ENCODE data around the gene FAXDC2. TPM values are rescaled to one million over a fixed set of nuclear protein-coding genes. Genes with fewer than 3 reads are reported as not detected.

FAXDC2 gene
- total and polyA plus RNA-seq, 2 of the 13 experiments (the other 11 are each of a cell fraction or from before 2014, with no cell fraction given): 4.7 to 58.8 TPM

GRCh38 chr5:154860123-154860522 is 9.7 kb upstream of the FAXDC2 start (continued):
- TF ChIP-seq, protein P1, sequence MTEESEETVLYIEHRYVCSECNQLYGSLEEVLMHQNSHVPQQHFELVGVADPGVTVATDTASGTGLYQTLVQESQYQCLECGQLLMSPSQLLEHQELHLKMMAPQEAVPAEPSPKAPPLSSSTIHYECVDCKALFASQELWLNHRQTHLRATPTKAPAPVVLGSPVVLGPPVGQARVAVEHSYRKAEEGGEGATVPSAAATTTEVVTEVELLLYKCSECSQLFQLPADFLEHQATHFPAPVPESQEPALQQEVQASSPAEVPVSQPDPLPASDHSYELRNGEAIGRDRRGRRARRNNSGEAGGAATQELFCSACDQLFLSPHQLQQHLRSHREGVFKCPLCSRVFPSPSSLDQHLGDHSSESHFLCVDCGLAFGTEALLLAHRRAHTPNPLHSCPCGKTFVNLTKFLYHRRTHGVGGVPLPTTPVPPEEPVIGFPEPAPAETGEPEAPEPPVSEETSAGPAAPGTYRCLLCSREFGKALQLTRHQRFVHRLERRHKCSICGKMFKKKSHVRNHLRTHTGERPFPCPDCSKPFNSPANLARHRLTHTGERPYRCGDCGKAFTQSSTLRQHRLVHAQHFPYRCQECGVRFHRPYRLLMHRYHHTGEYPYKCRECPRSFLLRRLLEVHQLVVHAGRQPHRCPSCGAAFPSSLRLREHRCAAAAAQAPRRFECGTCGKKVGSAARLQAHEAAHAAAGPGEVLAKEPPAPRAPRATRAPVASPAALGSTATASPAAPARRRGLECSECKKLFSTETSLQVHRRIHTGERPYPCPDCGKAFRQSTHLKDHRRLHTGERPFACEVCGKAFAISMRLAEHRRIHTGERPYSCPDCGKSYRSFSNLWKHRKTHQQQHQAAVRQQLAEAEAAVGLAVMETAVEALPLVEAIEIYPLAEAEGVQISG (CRISPR knock-in tag; IDR thresholded peaks at IDR 0.05): peak; percentile 90
- TF ChIP-seq, protein P2, sequence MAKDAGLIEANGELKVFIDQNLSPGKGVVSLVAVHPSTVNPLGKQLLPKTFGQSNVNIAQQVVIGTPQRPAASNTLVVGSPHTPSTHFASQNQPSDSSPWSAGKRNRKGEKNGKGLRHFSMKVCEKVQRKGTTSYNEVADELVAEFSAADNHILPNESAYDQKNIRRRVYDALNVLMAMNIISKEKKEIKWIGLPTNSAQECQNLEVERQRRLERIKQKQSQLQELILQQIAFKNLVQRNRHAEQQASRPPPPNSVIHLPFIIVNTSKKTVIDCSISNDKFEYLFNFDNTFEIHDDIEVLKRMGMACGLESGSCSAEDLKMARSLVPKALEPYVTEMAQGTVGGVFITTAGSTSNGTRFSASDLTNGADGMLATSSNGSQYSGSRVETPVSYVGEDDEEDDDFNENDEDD (CRISPR knock-in tag; IDR thresholded peaks at IDR 0.05; ENCODE audit: borderline replicate concordance): no peak
- TF ChIP-seq ZFP82 (CRISPR knock-in tag; IDR thresholded peaks at IDR 0.05; ENCODE audit: borderline replicate concordance) (no peak), ARNTL (CRISPR knock-in tag; IDR thresholded peaks at IDR 0.05) (no peak), WIZ (CRISPR knock-in tag; IDR thresholded peaks at IDR 0.05) (no peak), THAP11 (CRISPR knock-in tag; IDR thresholded peaks at IDR 0.05) (no peak), ZNF292 (CRISPR knock-in tag; IDR thresholded peaks at IDR 0.05; ENCODE audit: borderline replicate concordance, low read depth) (peak; percentile 75; the same call in 1 of the 2 replicates), NFE2 (CRISPR knock-in tag; IDR thresholded peaks at IDR 0.05) (no peak), GZF1 (CRISPR knock-in tag; IDR thresholded peaks at IDR 0.05) (no peak), ZNF614 (CRISPR knock-in tag; IDR thresholded peaks at IDR 0.05; ENCODE audit: borderline replicate concordance) (0 out of 2 replicates have a peak, but pooled peaks have one; percentile 28), ZNF234 (CRISPR knock-in tag; conservative IDR thresholded peaks at IDR 0.05) (no peak), ZNF747 (CRISPR knock-in tag; IDR thresholded peaks at IDR 0.05; ENCODE audit: borderline replicate concordance) (no peak), HOXA7 (CRISPR knock-in tag; IDR thresholded peaks at IDR 0.05) (no peak), FOXC1 (CRISPR knock-in tag; IDR thresholded peaks at IDR 0.05; ENCODE audit: borderline replicate concordance) (no peak), CHCHD3 (CRISPR knock-in tag; IDR thresholded peaks at IDR 0.05) (no peak), ZFP36L1 (CRISPR knock-in tag; IDR thresholded peaks at IDR 0.05) (no peak), AGO2 (optimal IDR thresholded peaks at IDR 0.05; ENCODE audit: low read depth, low read length) (no peak)
- TF ChIP-seq, protein P3, sequence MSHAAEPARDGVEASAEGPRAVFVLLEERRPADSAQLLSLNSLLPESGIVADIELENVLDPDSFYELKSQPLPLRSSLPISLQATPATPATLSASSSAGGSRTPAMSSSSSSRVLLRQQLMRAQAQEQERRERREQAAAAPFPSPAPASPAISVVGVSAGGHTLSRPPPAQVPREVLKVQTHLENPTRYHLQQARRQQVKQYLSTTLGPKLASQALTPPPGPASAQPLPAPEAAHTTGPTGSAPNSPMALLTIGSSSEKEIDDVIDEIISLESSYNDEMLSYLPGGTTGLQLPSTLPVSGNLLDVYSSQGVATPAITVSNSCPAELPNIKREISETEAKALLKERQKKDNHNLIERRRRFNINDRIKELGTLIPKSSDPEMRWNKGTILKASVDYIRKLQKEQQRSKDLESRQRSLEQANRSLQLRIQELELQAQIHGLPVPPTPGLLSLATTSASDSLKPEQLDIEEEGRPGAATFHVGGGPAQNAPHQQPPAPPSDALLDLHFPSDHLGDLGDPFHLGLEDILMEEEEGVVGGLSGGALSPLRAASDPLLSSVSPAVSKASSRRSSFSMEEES (CRISPR knock-in tag; IDR thresholded peaks at IDR 0.05): no peak
- TF ChIP-seq, protein P4, sequence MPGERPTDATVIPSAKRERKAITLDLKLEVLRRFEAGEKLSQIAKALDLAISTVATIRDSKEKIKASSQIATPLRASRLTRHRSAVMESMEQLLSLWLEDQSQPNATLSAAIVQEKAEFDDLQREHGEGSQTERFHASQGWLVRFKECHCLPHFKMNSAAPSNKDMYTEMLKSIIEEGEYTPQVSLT (CRISPR knock-in tag; IDR thresholded peaks at IDR 0.05; ENCODE audit: borderline replicate concordance, low read depth): no peak
- TF ChIP-seq, protein P5, sequence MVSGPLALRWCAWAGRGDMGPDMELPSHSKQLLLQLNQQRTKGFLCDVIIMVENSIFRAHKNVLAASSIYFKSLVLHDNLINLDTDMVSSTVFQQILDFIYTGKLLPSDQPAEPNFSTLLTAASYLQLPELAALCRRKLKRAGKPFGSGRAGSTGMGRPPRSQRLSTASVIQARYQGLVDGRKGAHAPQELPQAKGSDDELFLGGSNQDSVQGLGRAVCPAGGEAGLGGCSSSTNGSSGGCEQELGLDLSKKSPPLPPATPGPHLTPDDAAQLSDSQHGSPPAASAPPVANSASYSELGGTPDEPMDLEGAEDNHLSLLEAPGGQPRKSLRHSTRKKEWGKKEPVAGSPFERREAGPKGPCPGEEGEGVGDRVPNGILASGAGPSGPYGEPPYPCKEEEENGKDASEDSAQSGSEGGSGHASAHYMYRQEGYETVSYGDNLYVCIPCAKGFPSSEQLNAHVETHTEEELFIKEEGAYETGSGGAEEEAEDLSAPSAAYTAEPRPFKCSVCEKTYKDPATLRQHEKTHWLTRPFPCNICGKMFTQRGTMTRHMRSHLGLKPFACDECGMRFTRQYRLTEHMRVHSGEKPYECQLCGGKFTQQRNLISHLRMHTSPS (CRISPR knock-in tag; IDR thresholded peaks at IDR 0.05; ENCODE audit: low read depth): no peak
- TF ChIP-seq, protein P6, sequence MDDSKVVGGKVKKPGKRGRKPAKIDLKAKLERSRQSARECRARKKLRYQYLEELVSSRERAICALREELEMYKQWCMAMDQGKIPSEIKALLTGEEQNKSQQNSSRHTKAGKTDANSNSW (CRISPR knock-in tag; IDR thresholded peaks at IDR 0.05; ENCODE audit: borderline replicate concordance): no peak

Measured in HepG2 (cell line).